H1 (cell line): ENCODE measurements around the gene RBBP5. TPM values are rescaled to one million over a fixed set of nuclear protein-coding genes. Genes with fewer than 3 reads are reported as not detected.

Experiments used
- CTCF ChIA-PET: fragments of 300-600 bp; sonication (Branson Sonifier 250); formaldehyde crosslinking; loops from one replicate; lab custom pipeline; 2021; ENCODE audit not compliant: partially characterized antibody; lab: Charles Lee
- POLR2A ChIA-PET: fragments of 300-600 bp; sonication (Branson Sonifier 250); formaldehyde crosslinking; loops from one replicate; lab custom pipeline; 2021; ENCODE audit warnings: inconsistent platforms; ENCODE audit not compliant: partially characterized antibody; lab: Charles Lee
- DNase-seq, 2 experiments: peaks; one replicate each; pipeline versions ENCODE4 v3.0.0 to v3.0.0-alpha.2; 2010 to 2022; ENCODE audit warnings: low spot score in 2 of 2, low read depth in 1 of 2, mixed read lengths in 1 of 2
- FAIRE-seq: peaks from 2 replicates; lab custom pipeline; 2011; peaks lifted over from hg19 to GRCh38; lab: Jason Lieb, UNC
- H2AFZ ChIP-seq: 2 replicates; pipeline ENCODE4 v1.8.1; 2012; ENCODE audit warnings: low read length, inconsistent platforms
- H2AK5ac ChIP-seq: 2 replicates; pipeline ENCODE4 v1.6.1; 2013; ENCODE audit warnings: low read depth, low read length
- H2BK120ac ChIP-seq: replicated peaks from 2 replicates; pipeline ENCODE3; 2013; ENCODE audit warnings: low read depth, low read length, inconsistent platforms
- H2BK12ac ChIP-seq: 2 replicates; pipeline ENCODE4 v1.6.1; 2013; ENCODE audit warnings: low read depth, low read length
- H2BK15ac ChIP-seq: 2 replicates; pipeline ENCODE4 v1.6.1; 2013; ENCODE audit warnings: low read length
- H2BK20ac ChIP-seq: 2 replicates; pipeline ENCODE4 v1.6.1; 2013; ENCODE audit warnings: low read length
- H2BK5ac ChIP-seq: 2 replicates; pipeline ENCODE4 v1.6.1; 2013; ENCODE audit warnings: low read depth, low read length
- H3K14ac ChIP-seq: 2 replicates; pipeline ENCODE4 v1.6.1; 2013; ENCODE audit warnings: inconsistent platforms; ENCODE audit not compliant: insufficient read length
- H3K18ac ChIP-seq: 2 replicates; pipeline ENCODE4 v1.6.1; 2013; ENCODE audit warnings: low read length; ENCODE audit errors: extremely low read depth
- H3K23ac ChIP-seq: 2 replicates; pipeline ENCODE4 v1.6.1; 2013; ENCODE audit warnings: inconsistent platforms; ENCODE audit not compliant: insufficient read length
- H3K23me2 ChIP-seq: 2 replicates; pipeline ENCODE4 v1.6.1; 2013; ENCODE audit warnings: low read depth, low read length
- H3K27ac ChIP-seq: 2 replicates; pipeline ENCODE4 v1.6.1; 2011; ENCODE audit warnings: low read depth, low read length, inconsistent platforms
- H3K27me3 ChIP-seq, 4 experiments: replicated peaks in 1 of 4; 1 replicate in 1 of 4; 2 replicates in 3 of 4; pipeline versions ENCODE4 v1.6.1 to v1.8.1; 2011 to 2013; ENCODE audit warnings: low read length in 3 of 4, mild to moderate bottlenecking in 3 of 4, inconsistent platforms in 2 of 4, mixed read lengths in 2 of 4, moderate library complexity in 1 of 4; ENCODE audit not compliant: control insufficient read depth in 3 of 4, insufficient read depth in 3 of 4; ENCODE audit errors: extremely low read depth in 1 of 4
- H3K36me3 ChIP-seq, 4 experiments: 2 replicates each; pipeline versions ENCODE4 v1.6.1 to v1.8.1; 2011 to 2013; ENCODE audit warnings: mild to moderate bottlenecking in 4 of 4, low read length in 3 of 4, moderate library complexity in 2 of 4, control low read depth in 1 of 4, inconsistent platforms in 1 of 4; ENCODE audit not compliant: insufficient read depth in 4 of 4, control insufficient read depth in 2 of 4
- H3K4ac ChIP-seq: replicated peaks from 2 replicates; pipeline ENCODE3; 2013; ENCODE audit warnings: low read length, low read depth, mixed read lengths, inconsistent platforms; ENCODE audit not compliant: insufficient read length
- H3K4me1 ChIP-seq, 4 experiments: replicated peaks in 1 of 4; 1 replicate in 1 of 4; 2 replicates in 3 of 4; pipeline versions ENCODE4 v1.6.1 to v1.8.1; 2011 to 2013; ENCODE audit warnings: low read length in 3 of 4, inconsistent platforms in 2 of 4, mixed read lengths in 1 of 4; ENCODE audit not compliant: insufficient read depth in 4 of 4, control insufficient read depth in 3 of 4
- H3K4me2 ChIP-seq, 2 experiments: 2 replicates each; pipeline versions ENCODE4 v1.6.1 to v1.8.1; 2011 to 2013; ENCODE audit warnings: low read depth in 2 of 2, low read length in 2 of 2, control low read depth in 1 of 2, inconsistent platforms in 1 of 2, mild to moderate bottlenecking in 1 of 2; ENCODE audit not compliant: insufficient read depth in 1 of 2
- H3K4me3 ChIP-seq, 4 experiments: fragments of 200-600, 300-600 bp in 1 of 4; sonication (generic), shearing (Covaris generic), sonication (Bioruptor Twin) in 1 of 4; 2 replicates each; pipeline versions ENCODE4 v1.5.1 to v1.8.1; 2011 to 2016; ENCODE audit warnings: low read length in 4 of 4, low read depth in 3 of 4, control low read depth in 2 of 4, inconsistent platforms in 2 of 4, mild to moderate bottlenecking in 2 of 4, mixed read lengths in 1 of 4, moderate library complexity in 1 of 4; ENCODE audit not compliant: insufficient read depth in 2 of 4; ENCODE audit errors: extremely low read depth in 1 of 4
- H3K56ac ChIP-seq: replicated peaks from 2 replicates; pipeline ENCODE3; 2013; ENCODE audit warnings: low read depth, mild to moderate bottlenecking, mixed read lengths, low read length, inconsistent platforms; ENCODE audit not compliant: insufficient read length
- H3K79me1 ChIP-seq: 2 replicates; pipeline ENCODE4 v1.6.1; 2013; ENCODE audit warnings: low read depth, low read length, control low read depth
- H3K79me2 ChIP-seq, 2 experiments: 2 replicates each; pipeline versions ENCODE4 v1.6.1 to v1.8.1; 2012 to 2013; ENCODE audit warnings: low read length in 2 of 2, mild to moderate bottlenecking in 2 of 2, inconsistent platforms in 1 of 2; ENCODE audit not compliant: insufficient read depth in 2 of 2, control insufficient read depth in 1 of 2
- H3K9ac ChIP-seq, 4 experiments: replicated peaks in 1 of 4; 1 replicate in 1 of 4; 2 replicates in 3 of 4; pipeline versions ENCODE4 v1.6.1 to v1.8.1; 2011 to 2013; ENCODE audit warnings: low read depth in 3 of 4, low read length in 3 of 4, control low read depth in 2 of 4, mild to moderate bottlenecking in 2 of 4, moderate library complexity in 2 of 4, inconsistent platforms in 1 of 4; ENCODE audit errors: extremely low read depth in 1 of 4
- H3K9me3 ChIP-seq, 2 experiments: 2 replicates each; pipeline versions ENCODE4 v1.6.1 to v1.8.1; 2012 to 2013; ENCODE audit warnings: mild to moderate bottlenecking in 2 of 2, moderate library complexity in 2 of 2, control low read depth in 1 of 2, inconsistent platforms in 1 of 2, low read depth in 1 of 2, low read length in 1 of 2, mixed read lengths in 1 of 2; ENCODE audit not compliant: insufficient read depth in 2 of 2
- H4K20me1 ChIP-seq, 2 experiments: replicated peaks in 1 of 2; 2 replicates each; pipeline versions ENCODE3 to v1.8.1; 2011 to 2013; ENCODE audit warnings: inconsistent platforms in 2 of 2, low read length in 2 of 2, mild to moderate bottlenecking in 1 of 2; ENCODE audit not compliant: insufficient read depth in 2 of 2, control insufficient read depth in 1 of 2
- H4K5ac ChIP-seq: 2 replicates; pipeline ENCODE4 v1.6.1; 2013; ENCODE audit warnings: low read length, low read depth, mixed read lengths, inconsistent platforms; ENCODE audit not compliant: insufficient read length
- H4K8ac ChIP-seq: 2 replicates; pipeline ENCODE4 v1.8.0; 2013; ENCODE audit warnings: mild to moderate bottlenecking, moderate library complexity, low read length, inconsistent platforms; ENCODE audit not compliant: insufficient read depth; ENCODE audit errors: extremely low read depth
- H4K91ac ChIP-seq: replicated peaks from 2 replicates; pipeline ENCODE3; 2013; ENCODE audit warnings: low read length, mixed read lengths, inconsistent platforms; ENCODE audit not compliant: insufficient read length
- BCL11A ChIP-seq, 2 experiments: IDR thresholded peaks; one replicate each; pipeline ENCODE4 v1.6.1; 2011; ENCODE audit warnings: low read depth in 2 of 2, low read length in 2 of 2, mild to moderate bottlenecking in 2 of 2
- CTBP2 ChIP-seq: IDR thresholded peaks from 2 replicates; pipeline ENCODE4 v1.7.0; 2011; ENCODE audit warnings: borderline replicate concordance, mild to moderate bottlenecking, moderate library complexity, mixed read lengths, low read length; ENCODE audit not compliant: insufficient read depth, insufficient read length
- EGR1 ChIP-seq: IDR thresholded peaks from 2 replicates; pipeline ENCODE4 v1.6.1; 2011; ENCODE audit warnings: low read depth, low read length, borderline replicate concordance
- FOSL1 ChIP-seq: IDR thresholded peaks from 2 replicates; pipeline ENCODE4 v1.6.1; 2011; ENCODE audit warnings: mild to moderate bottlenecking, low read depth, low read length, moderate library complexity; ENCODE audit not compliant: insufficient read depth
- GABPA ChIP-seq: IDR thresholded peaks from 2 replicates; pipeline ENCODE4 v1.6.1; 2011; ENCODE audit warnings: mild to moderate bottlenecking, low read length, moderate library complexity, borderline replicate concordance; ENCODE audit not compliant: insufficient read depth
- HDAC2 ChIP-seq, 2 experiments: fragments of 300-600 bp in 1 of 2; sonication (generic) in 1 of 2; IDR thresholded peaks; 2 replicates each; pipeline ENCODE4 v1.6.1; 2011 to 2012; ENCODE audit warnings: low read depth in 2 of 2, low read length in 2 of 2, mild to moderate bottlenecking in 2 of 2, moderate library complexity in 2 of 2, borderline replicate concordance in 1 of 2, inconsistent platforms in 1 of 2
- SIN3A ChIP-seq, 2 experiments: IDR thresholded peaks in 1 of 2; conservative IDR thresholded peaks in 1 of 2; 2 replicates each; pipeline ENCODE4 v1.6.1; 2011 to 2012; ENCODE audit warnings: low read length in 2 of 2, improper control_type of control experiment in 1 of 2, low read depth in 1 of 2, mild to moderate bottlenecking in 1 of 2
- SIRT6 ChIP-seq: IDR thresholded peaks from one replicate; pipeline ENCODE4 v1.7.1; 2012; ENCODE audit warnings: low read length, inconsistent platforms
- SP4 ChIP-seq: IDR thresholded peaks from 2 replicates; pipeline ENCODE4 v1.6.1; 2012; ENCODE audit warnings: low read length, inconsistent platforms
- TCF12 ChIP-seq: IDR thresholded peaks from 2 replicates; pipeline ENCODE4 v1.6.1; 2011; ENCODE audit warnings: low read depth, mild to moderate bottlenecking, low read length
- WGBS, 2 experiments: shearing (Covaris generic) in 1 of 2; methylation state at CpG; one replicate each; pipeline versions ENCODE4 v1.1.6 to v1.1.7; 2013 to 2015; ENCODE audit warnings: low lambda C conversion rate in 2 of 2, mixed read lengths in 2 of 2, inconsistent platforms in 1 of 2, low coverage in 1 of 2, missing lambda C conversion rate in 1 of 2; ENCODE audit not compliant: insufficient replicate concordance in 2 of 2, insufficient coverage in 1 of 2, insufficient read length in 1 of 2; ENCODE audit errors: extremely low coverage in 1 of 2, missing lambda C conversion rate in 1 of 2; 5-methylcytosine and 5-hydroxymethylcytosine counted together
- polyA plus RNA-seq, 7 experiments: library from polyadenylated mRNA; depleted of rRNA in 3 of 7; stranded (reverse) in 5 of 7; unstranded in 2 of 7; fragments of >200 nt in 5 of 7; fragments of 200-250 nt in 2 of 7; gene quantifications; 1 replicate in 5 of 7; 2 replicates in 1 of 7; 4 replicates in 1 of 7; pipeline versions ENCODE4 v1.2.1 to v1.2.3, GENCODE V29; 2011 to 2013; ENCODE audit warnings: missing spikeins in 2 of 7, mixed read lengths in 2 of 7
- total RNA-seq: library from RNA; stranded (reverse); fragmentation: NEBNext Ultra II Directional; extraction: Animal tissue kit (Norgen Biotek cat#: 25700); gene quantifications from 2 replicates; pipeline ENCODE4 v1.2.1, GENCODE V29; 2021
- TF ChIP-seq, protein P1 (sequence below): IDR thresholded peaks from 2 replicates; pipeline ENCODE4 v1.6.1; 2012; ENCODE audit warnings: inconsistent platforms

RBBP5 gene
- total and polyA plus RNA-seq, 2 of the 8 experiments (the other 6 are each of a cell fraction or from before 2014, with no cell fraction given): 6.7 to 21.5 TPM

DNA sequence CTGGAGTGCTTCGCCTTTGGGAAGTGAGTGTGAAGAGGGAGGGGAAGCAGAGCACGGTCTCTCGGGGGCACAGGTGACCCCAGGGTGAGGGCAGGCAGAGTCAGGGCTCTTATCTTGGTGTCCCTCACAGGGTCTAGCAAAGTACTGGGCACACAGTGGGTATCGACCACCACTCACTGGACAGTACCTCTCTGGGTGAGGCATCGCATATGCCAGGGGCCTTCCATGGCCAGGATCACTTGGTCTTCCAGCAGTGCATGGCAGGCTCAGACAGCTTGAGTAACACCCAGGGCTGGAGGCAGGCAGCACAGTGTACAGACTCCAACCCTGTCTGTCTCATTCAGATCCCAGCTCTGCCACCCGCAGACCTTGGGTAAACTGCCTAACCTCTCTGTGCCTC is 62.1 kb downstream of the RBBP5 start:
- no peak for DNase-seq
- Histone ChIP-seq H4K91ac (no peak overlapping the region), H2BK12ac (no peak overlapping the region), H2BK15ac (no peak overlapping the region; the same call in 1 of the 2 replicates), H2AK5ac (no peak overlapping the region), H2BK120ac (no peak overlapping the region), H4K20me1 (no peaks in the 10 kb centered on the region), H3K23ac (no peak overlapping the region), H3K56ac (no peak overlapping the region), H3K4ac (no peak overlapping the region), H4K8ac (no peak overlapping the region), H3K79me1 (no peaks in the 10 kb centered on the region), H2AFZ (no peak overlapping the region), H3K9me3 (no peaks in the 10 kb centered on the region), H3K18ac (no peak overlapping the region), H4K5ac (no peak overlapping the region), H2BK5ac (no peak overlapping the region), H3K79me2 (no peaks in the 10 kb centered on the region), H3K4me3 (no peak overlapping the region), H3K36me3 (no peaks in the 10 kb centered on the region), H3K14ac (no peak overlapping the region), H3K27me3 (no peaks in the 10 kb centered on the region), H2BK20ac (no peak overlapping the region), H3K4me2 (no peak overlapping the region), H3K9ac (no peak overlapping the region), H3K23me2 (no peaks in the 10 kb centered on the region), H3K4me1 (peaks cover 0 to 4% (median 2%) of the 10 kb centered on the region in 4 experiments; a peak in 4 of 7 replicates), H3K27ac (no peak overlapping the region)
- no peak for FAIRE-seq
- 94% methylated on average over 6 of the region's 6 CpGs; no CpG with 5 or more reads in 1 of the 2 experiments for WGBS, 2 experiments
- ChIA-PET CTCF (interaction anchor here (0.6 to 38.9 kb wide), 7 partner anchors 11 to 412 kb away, joined by 3 to 1336 read pairs (median 4); partner anchors contain the start of gene CNTN2), POLR2A (no interaction called here)
- TF ChIP-seq GABPA (no peak), EGR1 (no peak), SIRT6 (no peak), BCL11A (IDR thresholded peaks at IDR 0.05; ENCODE audit: low read depth in 2 of 2, low read length in 2 of 2) (no peak), HDAC2 (IDR thresholded peaks at IDR 0.05; ENCODE audit: borderline replicate concordance in 1 of 2, low read depth in 2 of 2, low read length in 2 of 2) (no peak), SIN3A (conservative IDR thresholded peaks at IDR 0.05 in 1 of 2, IDR thresholded peaks at IDR 0.05 in 1 of 2; ENCODE audit: low read depth in 1 of 2, low read length in 2 of 2) (no peak), CTBP2 (no peak), FOSL1 (no peak), TCF12 (no peak), SP4 (no peak)
- TF ChIP-seq, protein P1, sequence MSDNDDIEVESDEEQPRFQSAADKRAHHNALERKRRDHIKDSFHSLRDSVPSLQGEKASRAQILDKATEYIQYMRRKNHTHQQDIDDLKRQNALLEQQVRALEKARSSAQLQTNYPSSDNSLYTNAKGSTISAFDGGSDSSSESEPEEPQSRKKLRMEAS: no peak
